HG03066 (cell line): ENCODE results near the gene SERF2.
"Not testable (repeated sequence)": the region's sequence is repeated elsewhere in the genome, so short reads cannot be mapped to it uniquely, and the experiment has no call there.

Experiments
- ATAC-seq: cut with Tn5 transposase; IDR thresholded peaks from one replicate; pipeline ENCODE4 v1.9.1; 2021; ENCODE audit warnings: low read depth; ENCODE audit not compliant: unreplicated experiment

The SERF2 gene

DNA sequence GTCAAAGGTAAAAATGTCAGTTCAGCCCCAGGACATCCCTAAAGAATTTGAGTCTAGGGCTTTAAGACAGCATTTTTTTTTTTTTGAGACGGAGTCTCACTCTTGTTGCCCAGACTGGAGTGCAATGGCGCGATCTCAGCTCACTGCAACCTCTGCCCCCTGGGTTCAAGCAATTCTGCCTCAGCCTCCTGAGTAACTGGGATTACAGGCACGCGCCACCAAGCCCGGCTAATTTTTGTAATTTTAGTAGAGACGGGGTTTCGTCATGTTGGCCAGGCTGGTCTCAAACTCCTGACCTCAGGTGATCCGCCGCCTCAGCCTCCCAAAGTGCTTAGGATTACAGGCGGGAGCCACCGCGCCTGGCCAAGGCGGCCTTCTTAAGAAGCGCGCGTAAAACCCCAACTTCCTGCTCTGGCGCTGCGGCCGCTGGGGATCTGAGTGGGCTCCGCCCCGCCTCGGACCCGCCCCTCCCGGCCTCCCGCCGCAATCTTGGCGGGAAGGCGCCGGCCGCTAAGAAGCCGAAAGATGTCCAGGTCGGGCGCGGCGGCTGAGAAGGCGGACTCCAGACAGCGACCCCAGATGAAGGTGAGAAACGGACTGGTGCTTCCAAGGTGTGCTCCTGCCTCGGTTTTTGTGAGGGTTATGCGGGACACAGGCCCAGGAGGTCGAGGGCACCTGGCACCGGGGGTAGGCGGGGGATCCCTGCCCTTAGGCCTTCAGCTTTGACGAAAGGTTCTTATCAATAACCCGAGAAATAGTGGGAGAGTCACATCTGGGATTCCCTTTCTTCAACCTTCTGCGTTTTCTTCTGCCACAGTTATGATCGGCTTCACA lies 34.6 kb downstream of the SERF2 start, which contains the start of gene WDR76:
WDR76 (plus strand) TSS at position 495 of the 834 bp plus-strand sequence; CDS start at position 526, 31 bp downstream.
- ATAC-seq: peak; percentile 51

DNA sequence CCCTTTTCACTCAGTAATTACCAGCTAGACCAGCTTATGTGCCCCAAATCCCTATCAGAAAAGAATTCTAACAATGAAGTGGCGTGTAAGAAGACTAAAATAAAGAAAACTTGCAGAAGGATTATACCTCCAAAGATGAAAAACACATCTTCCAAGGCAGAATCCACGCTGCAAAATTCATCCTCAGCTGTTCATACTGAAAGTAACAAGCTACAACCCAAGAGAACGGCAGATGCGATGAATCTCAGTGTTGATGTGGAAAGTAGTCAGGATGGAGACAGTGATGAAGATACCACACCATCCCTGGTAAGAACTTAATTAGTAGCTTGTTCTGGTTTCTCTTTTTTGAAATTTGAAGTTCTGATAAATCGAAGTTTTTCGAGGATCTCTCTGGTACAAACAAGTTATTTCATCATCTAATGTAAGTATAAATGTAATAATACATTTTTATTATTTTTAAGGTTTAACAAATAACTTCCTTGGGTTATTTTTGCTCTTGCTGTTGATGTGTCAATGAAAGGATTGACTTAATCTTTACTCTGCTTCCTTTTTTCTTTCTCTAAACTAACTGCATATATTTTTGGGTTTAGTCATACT lies 36.0 kb downstream of the SERF2 start:
- ATAC-seq: no peak

DNA sequence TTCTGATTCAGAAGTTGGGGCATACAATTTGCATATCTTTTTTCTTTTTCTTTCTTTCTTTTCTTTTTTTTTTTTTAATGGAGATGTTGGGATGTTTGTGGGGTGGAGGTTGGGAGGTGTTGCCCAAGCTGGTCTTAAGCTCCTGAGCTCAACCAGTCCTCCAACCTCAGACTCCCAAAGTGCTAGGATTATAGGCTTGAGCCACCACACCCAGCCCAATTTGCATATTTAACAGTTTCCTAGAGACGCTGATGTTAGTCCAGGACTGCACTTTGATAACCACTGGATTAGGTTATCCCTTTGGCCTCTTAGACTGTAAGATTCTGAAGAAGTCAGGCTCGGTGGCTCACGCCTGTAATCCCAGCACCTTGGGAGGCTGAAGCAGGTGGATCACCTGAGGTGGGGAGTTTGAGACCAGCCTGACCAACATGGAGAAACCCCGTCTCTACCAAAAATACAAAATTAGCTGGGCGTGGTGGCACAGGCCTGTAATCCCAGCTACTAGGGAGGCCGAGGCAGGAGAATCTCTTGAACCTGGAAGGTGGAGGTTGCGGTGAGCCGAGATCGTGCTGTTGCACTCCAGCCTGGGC lies 37.9 kb downstream of the SERF2 start:
- not testable (repeated sequence) for ATAC-seq

DNA sequence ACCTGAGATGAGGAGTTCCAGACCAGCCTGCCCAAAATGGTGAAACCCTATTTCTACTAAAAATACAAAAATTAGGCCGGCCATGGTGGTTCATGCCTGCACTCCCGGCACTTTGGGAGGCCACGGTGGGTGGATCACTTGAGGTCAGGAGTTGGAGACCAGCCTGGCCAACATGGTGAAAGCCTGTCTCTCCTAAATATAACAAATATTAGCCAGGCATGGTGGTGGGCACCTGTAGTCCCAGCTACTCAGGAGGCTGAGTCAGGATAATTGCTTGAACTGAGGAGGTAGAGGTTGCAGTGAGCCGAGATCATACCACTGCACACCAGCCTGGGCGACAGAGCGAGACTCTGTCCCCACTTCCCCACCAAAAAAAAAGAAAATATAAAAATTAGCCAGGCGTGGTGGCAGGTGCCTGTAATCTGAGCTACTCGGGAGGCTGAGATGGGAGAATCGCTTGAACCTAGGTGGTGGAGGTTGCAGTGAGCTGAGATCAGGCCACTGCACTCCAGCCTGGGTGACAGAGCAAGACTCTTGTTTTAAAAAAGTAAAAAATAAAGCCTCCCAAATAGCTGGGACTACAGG lies 38.7 kb downstream of the SERF2 start:
- not testable (repeated sequence) for ATAC-seq

DNA sequence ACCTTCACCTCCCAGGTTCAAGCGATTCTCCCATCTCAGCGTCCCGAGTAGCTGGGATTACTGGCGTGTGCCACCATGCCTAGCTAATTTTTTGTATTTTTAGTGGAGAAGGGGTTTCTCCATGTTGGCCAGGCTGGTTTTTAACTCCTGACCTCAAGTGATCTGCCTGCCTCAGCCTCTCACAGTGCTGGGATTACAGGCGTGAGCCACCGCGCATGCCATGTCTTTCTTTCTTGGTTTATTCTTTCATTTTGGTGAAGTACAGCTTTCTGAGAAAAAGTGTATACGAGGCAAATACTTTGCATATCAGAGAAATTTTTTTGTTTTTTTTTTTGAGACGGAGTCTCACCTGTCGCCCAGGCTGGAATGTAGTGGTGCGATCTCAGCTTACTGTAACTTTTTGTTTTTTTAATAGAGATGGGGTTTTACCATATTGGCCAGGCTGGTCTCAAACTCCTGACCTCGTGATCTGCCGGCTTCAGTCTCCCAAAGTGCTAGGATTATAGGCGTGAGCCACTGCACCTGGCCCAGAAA lies 39.5 kb downstream of the SERF2 start:
- ATAC-seq: not testable (repeated sequence)

DNA sequence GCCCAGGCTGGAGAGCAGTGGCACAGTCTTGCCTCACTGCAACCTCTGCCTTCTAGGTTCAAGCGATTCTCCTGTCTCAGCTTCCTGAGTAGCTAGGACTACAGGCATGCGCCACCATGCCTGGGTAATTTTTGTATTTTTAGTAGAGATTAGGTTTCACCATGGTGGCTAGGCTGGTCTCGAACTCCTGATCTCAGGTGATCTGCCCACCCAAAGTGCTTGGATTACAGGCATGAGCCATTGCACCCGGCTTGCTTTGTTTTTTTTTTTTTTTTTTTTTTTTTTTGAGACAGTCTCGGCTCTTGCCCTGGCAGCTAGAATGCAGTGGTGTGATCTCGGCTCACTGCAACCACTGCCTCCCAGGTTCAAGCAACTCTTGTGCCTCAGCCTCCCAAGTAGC lies 40.4 kb downstream of the SERF2 start:
- ATAC-seq: not testable (repeated sequence)

DNA sequence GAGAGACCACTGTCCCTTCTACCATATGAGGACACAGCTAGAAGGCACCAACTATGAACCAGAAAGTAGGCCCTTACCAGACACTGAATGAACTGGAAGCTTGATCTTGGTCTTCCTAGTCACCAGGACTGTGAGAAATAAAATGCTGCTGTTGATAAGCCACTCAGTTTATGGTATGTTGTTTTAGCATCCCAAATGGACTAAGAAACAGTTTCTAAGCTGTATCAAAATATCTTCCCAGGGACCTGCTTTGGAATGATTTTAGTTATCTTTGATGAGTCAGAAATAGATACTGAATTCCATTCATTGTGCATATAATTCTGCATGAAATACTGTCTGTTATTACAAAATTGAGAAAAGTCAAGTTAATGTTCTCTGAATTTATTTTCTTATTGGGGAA lies 53.3 kb downstream of the SERF2 start:
- no peak for ATAC-seq
